ENCODE data around the gene ARFGAP2. TPM values are rescaled to one million over a fixed set of nuclear protein-coding genes. Genes with fewer than 3 reads are reported as not detected.

Gene ARFGAP2
- total RNA-seq, 1 experiment from 2014 or later: 73.5 TPM

GRCh38 chr11:47148903-47149531 lies 27.7 kb downstream of the ARFGAP2 start:
- no peak for DNase-seq (ENCODE audit: low read depth, low spot score)
- H3K4me1 ChIP-seq (ENCODE audit: control insufficient read depth in 1 of 2, insufficient read depth in 2 of 2, low read length in 2 of 2): no peaks in the 10 kb centered on the region
- no peak overlapping the region for H2AFZ ChIP-seq (ENCODE audit: low read depth, low read length, poor library complexity, severe bottlenecking)
- ChIA-PET POLR2A (no interaction called here), RAD21 (ENCODE audit: low non-redundant PET in 1 of 2, low total read pairs in 2 of 2, uncharacterized antibody in 2 of 2, unreplicated experiment in 2 of 2) (no interaction called here), CTCF (no interaction called here)
- H3K4me2 ChIP-seq (ENCODE audit: low read length): no peak overlapping the region
- no peaks in the 10 kb centered on the region for H3K27me3 ChIP-seq (ENCODE audit: insufficient read depth, low read length)
- H3K79me2 ChIP-seq (ENCODE audit: insufficient read depth, low read length): no peaks in the 10 kb centered on the region
- no peaks in the 10 kb centered on the region for H4K20me1 ChIP-seq (ENCODE audit: insufficient read depth)
- H3K36me3 ChIP-seq (ENCODE audit: control insufficient read depth in 1 of 2, insufficient read depth in 2 of 2, low read length in 2 of 2): no peaks in the 10 kb centered on the region; a peak in 1 of 4 replicates
- H3K9ac ChIP-seq (ENCODE audit: low read length): no peak overlapping the region
- TF ChIP-seq JUND (IDR thresholded peaks at IDR 0.05): no peak
- TF ChIP-seq, protein P1, sequence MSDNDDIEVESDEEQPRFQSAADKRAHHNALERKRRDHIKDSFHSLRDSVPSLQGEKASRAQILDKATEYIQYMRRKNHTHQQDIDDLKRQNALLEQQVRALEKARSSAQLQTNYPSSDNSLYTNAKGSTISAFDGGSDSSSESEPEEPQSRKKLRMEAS (IDR thresholded peaks at IDR 0.05): no peak
- no peaks in the 10 kb centered on the region for H3K9me2 ChIP-seq (ENCODE audit: insufficient read depth)
- H3K9me3 ChIP-seq (ENCODE audit: control insufficient read depth in 1 of 2, insufficient read depth in 1 of 2, low read depth in 1 of 2, low read length in 2 of 2): no peaks in the 10 kb centered on the region
- H3K27ac ChIP-seq (ENCODE audit: low read depth, low read length): no peak overlapping the region
- no TSS peak for BruUV-seq (replicated peaks)
- no peak for ATAC-seq
- H3K4me3 ChIP-seq (replicated peaks in 1 of 2; ENCODE audit: low read depth in 1 of 2, low read length in 2 of 2): no peak overlapping the region
- intact Hi-C loops (cut with micrococcal nuclease): no loop called here

- Histone ChIP-seq H4K20me1 (ENCODE audit: insufficient read depth) (no peaks in the 10 kb centered on the region), H3K4me2 (ENCODE audit: low read length) (no peak overlapping the region), H3K9me3 (ENCODE audit: control insufficient read depth in 1 of 2, insufficient read depth in 1 of 2, low read depth in 1 of 2, low read length in 2 of 2) (no peaks in the 10 kb centered on the region), H3K9me2 (ENCODE audit: insufficient read depth) (no peaks in the 10 kb centered on the region), H3K27me3 (ENCODE audit: insufficient read depth, low read length) (no peaks in the 10 kb centered on the region), H3K4me3 (replicated peaks in 1 of 2; ENCODE audit: low read depth in 1 of 2, low read length in 2 of 2) (no peak overlapping the region), H3K27ac (ENCODE audit: low read depth, low read length) (no peak overlapping the region), H3K79me2 (ENCODE audit: insufficient read depth, low read length) (no peaks in the 10 kb centered on the region), H2AFZ (ENCODE audit: low read depth, low read length, poor library complexity, severe bottlenecking) (no peak overlapping the region), H3K4me1 (ENCODE audit: control insufficient read depth in 1 of 2, insufficient read depth in 2 of 2, low read length in 2 of 2) (no peaks in the 10 kb centered on the region), H3K36me3 (ENCODE audit: control insufficient read depth in 1 of 2, insufficient read depth in 2 of 2, low read length in 2 of 2) (no peaks in the 10 kb centered on the region; a peak in 1 of 4 replicates), H3K9ac (ENCODE audit: low read length) (no peak overlapping the region)
- RAD21 ChIA-PET (ENCODE audit: low non-redundant PET in 1 of 2, low total read pairs in 2 of 2, uncharacterized antibody in 2 of 2, unreplicated experiment in 2 of 2): no interaction called here
- no peak for TF ChIP-seq EZH2phosphoT487 (IDR thresholded peaks at IDR 0.05; ENCODE audit: borderline replicate concordance)
- TF ChIP-seq ZNF274 (IDR thresholded peaks at IDR 0.05; ENCODE audit: low read depth, low read length): no peak
- no peak for TF ChIP-seq SRF (IDR thresholded peaks at IDR 0.05; ENCODE audit: low read depth)
- no peak for TF ChIP-seq EZH2 (IDR thresholded peaks at IDR 0.05)
- no TSS peak for BruUV-seq (replicated peaks)
- intact Hi-C loops (cut with micrococcal nuclease): no loop called here
- ATAC-seq: no peak
- DNase-seq (ENCODE audit: low read depth, low spot score): no peak
- CTCF ChIA-PET: no interaction called here
- POLR2A ChIA-PET: no interaction called here
Measured at GRCh38 chr11:47148270-47148669, 28.4 kb downstream of the ARFGAP2 start.
